SH-SY5Y (cell line): ENCODE measurements around the gene CLN3.

Source experiments
- GATA2 ChIP-seq: IDR thresholded peaks from 2 replicates; pipeline ENCODE4 v1.6.1; 2011; ENCODE audit warnings: mild to moderate bottlenecking, low read depth, low read length
- GATA3 ChIP-seq: IDR thresholded peaks from 2 replicates; pipeline ENCODE4 v1.6.1; 2011; ENCODE audit warnings: low read depth, mild to moderate bottlenecking, low read length, moderate library complexity

CLN3 gene

GRCh38 chr16:28491970-28492474, at the start of gene CLN3:
Gene CLN3, minus strand, starts transcription at chr16:28492074. Its CDS starts 315 bp downstream, at chr16:28491759.
- TF ChIP-seq GATA3 (no peak), GATA2 (no peak)

GRCh38 chr16:28540346-28540745, 48.5 kb upstream of the CLN3 start:
- TF ChIP-seq GATA3 (no peak), GATA2 (no peak)

- TF ChIP-seq GATA2 (no peak), GATA3 (no peak)
These were observed 47.1 kb upstream of the CLN3 start, which contains the start of gene NUPR1 for GRCh38 chr16:28538733-28539596. Gene NUPR1, minus strand, starts transcription at chr16:28538974. Its CDS starts 67 bp downstream, at chr16:28538907.

- TF ChIP-seq GATA2 (no peak), GATA3 (no peak)
These were observed 46.3 kb upstream of the CLN3 start for GRCh38 chr16:28537964-28538732.

- TF ChIP-seq GATA3 (no peak), GATA2 (no peak)
These were observed 45.2 kb upstream of the CLN3 start for GRCh38 chr16:28537076-28537475.

- TF ChIP-seq GATA2, result no peak
- TF ChIP-seq GATA3, result no peak
These were observed 42.9 kb upstream of the CLN3 start for GRCh38 chr16:28534542-28535373.

GRCh38 chr16:28532940-28533647, 41.2 kb upstream of the CLN3 start:
- no peak for TF ChIP-seq GATA3
- no peak for TF ChIP-seq GATA2

GRCh38 chr16:28531777-28532744, 40.2 kb upstream of the CLN3 start:
- TF ChIP-seq GATA2 (no peak), GATA3 (no peak)

- no peak for TF ChIP-seq GATA2
- TF ChIP-seq GATA3, result no peak
These were observed 37.2 kb upstream of the CLN3 start for GRCh38 chr16:28529124-28529523.

- TF ChIP-seq GATA3 (no peak), GATA2 (no peak)
These were observed 36.6 kb upstream of the CLN3 start for GRCh38 chr16:28528463-28528867.

GRCh38 chr16:28527985-28528384, 36.1 kb upstream of the CLN3 start:
- no peak for TF ChIP-seq GATA3
- TF ChIP-seq GATA2, result no peak
